Measurements from ENCODE around the gene TMEM43. TPM values are rescaled to one million over a fixed set of nuclear protein-coding genes. Genes with fewer than 3 reads are reported as not detected.

The TMEM43 gene
- total and polyA plus RNA-seq, 9 donors: 72.0 to 104 (median 87.3) TPM

DNA sequence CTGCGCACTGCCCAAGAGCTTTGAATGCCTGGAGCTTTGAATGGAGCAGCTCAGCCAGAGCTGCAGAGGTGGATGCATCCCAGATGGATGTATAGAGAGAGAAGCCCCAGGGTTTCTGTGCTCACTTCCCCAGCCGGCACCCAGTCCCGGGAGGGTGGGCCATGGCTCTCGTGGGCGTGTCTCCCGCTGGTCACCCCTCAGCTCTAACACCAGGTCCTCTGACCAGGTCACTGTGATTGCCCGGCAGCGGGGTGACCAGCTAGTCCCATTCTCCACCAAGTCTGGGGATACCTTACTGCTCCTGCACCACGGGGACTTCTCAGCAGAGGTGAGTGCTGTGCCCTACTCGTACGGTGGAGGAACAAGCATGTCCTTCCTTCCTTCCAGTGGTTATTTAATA, 10.7 kb downstream of the TMEM43 start:
- H3K9me3 ChIP-seq: no peaks in the 10 kb centered on the region
- H3K36me3 ChIP-seq: no peaks in the 10 kb centered on the region
- intact Hi-C loops (cut with DNase I): no loop called here
- TF ChIP-seq POLR2A (IDR thresholded peaks at IDR 0.05): no peak
- TF ChIP-seq, protein P1, sequence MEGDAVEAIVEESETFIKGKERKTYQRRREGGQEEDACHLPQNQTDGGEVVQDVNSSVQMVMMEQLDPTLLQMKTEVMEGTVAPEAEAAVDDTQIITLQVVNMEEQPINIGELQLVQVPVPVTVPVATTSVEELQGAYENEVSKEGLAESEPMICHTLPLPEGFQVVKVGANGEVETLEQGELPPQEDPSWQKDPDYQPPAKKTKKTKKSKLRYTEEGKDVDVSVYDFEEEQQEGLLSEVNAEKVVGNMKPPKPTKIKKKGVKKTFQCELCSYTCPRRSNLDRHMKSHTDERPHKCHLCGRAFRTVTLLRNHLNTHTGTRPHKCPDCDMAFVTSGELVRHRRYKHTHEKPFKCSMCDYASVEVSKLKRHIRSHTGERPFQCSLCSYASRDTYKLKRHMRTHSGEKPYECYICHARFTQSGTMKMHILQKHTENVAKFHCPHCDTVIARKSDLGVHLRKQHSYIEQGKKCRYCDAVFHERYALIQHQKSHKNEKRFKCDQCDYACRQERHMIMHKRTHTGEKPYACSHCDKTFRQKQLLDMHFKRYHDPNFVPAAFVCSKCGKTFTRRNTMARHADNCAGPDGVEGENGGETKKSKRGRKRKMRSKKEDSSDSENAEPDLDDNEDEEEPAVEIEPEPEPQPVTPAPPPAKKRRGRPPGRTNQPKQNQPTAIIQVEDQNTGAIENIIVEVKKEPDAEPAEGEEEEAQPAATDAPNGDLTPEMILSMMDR (IDR thresholded peaks at IDR 0.05): no peak
- TF ChIP-seq EP300 (IDR thresholded peaks at IDR 0.05): no peak
- WGBS, 3 donors: 84 to 93% (median 85%) methylated on average over 11 of the region's 11 CpGs
- no peak for DNase-seq
- no peaks in the 10 kb centered on the region for H3K27me3 ChIP-seq
- peaks cover 2% of the 10 kb centered on the region for H3K4me1 ChIP-seq (ENCODE audit: insufficient read depth)
- no peak overlapping the region for H3K4me3 ChIP-seq
- H3K27ac ChIP-seq: no peak overlapping the region

DNA sequence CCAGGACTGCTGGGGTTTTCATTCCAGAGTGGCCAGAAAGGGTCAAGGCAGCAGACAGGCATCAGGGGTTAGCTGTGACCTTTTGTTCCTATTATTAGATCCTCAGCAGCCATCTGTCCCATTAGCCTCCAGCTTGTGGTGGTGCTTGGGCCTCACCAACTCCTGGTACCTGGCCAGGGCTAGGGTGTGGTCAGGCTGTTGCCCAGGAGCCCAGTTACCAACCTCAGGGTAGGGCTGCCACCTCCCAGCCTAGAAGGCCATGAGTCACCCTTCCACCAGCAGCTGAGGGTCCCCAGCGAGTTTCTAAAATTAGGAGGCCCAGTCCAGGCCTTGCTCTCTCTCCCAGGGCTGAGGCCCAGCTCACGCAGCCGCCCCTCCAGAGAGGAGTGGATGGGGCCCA, 12.2 kb downstream of the TMEM43 start:
- Histone ChIP-seq H3K36me3 (no peaks in the 10 kb centered on the region), H3K4me1 (ENCODE audit: insufficient read depth) (peaks cover 2% of the 10 kb centered on the region), H3K4me3 (no peak overlapping the region), H3K27me3 (no peaks in the 10 kb centered on the region), H3K27ac (no peak overlapping the region), H3K9me3 (no peaks in the 10 kb centered on the region)
- TF ChIP-seq POLR2A (IDR thresholded peaks at IDR 0.05): no peak
- TF ChIP-seq, protein P1 (IDR thresholded peaks at IDR 0.05): no peak
- TF ChIP-seq EP300 (IDR thresholded peaks at IDR 0.05): no peak
- intact Hi-C loops (cut with DNase I): no loop called here
- 67 to 81% (median 77%) methylated on average over 3 of the region's 3 CpGs for WGBS, 3 donors
- no peak for DNase-seq

DNA sequence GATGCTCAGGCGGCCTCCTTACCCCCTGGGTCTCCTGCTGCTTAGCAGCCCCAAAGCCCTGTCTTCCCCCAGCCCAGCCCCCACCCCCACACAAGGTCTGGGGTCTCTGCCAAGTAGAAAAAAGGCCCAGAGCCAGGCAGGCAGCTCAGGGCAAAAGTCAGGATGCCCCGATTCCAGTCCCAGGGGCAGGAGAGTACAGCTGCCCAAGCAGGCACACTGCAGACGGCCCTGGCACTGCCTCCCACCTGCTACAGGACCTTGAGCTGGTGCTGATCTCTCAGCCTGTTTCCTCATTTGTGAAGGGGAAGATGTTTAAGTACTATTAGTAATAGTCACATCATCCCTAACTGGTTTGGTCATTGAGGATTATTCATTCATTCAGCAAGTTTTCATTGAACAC, 12.6 kb downstream of the TMEM43 start:
- H3K27me3 ChIP-seq: no peaks in the 10 kb centered on the region
- no peak for TF ChIP-seq POLR2A (IDR thresholded peaks at IDR 0.05)
- TF ChIP-seq, protein P1 (IDR thresholded peaks at IDR 0.05): no peak
- TF ChIP-seq EP300 (IDR thresholded peaks at IDR 0.05): no peak
- intact Hi-C loops (cut with DNase I): no loop called here
- no peak overlapping the region for H3K4me3 ChIP-seq
- H3K36me3 ChIP-seq: no peaks in the 10 kb centered on the region
- H3K27ac ChIP-seq: no peak overlapping the region
- DNase-seq: no peak
- no peaks in the 10 kb centered on the region for H3K9me3 ChIP-seq
- WGBS, 3 donors: 25 to 52% (median 39%) methylated on average over 3 of the region's 3 CpGs
- peaks cover 2% of the 10 kb centered on the region for H3K4me1 ChIP-seq (ENCODE audit: insufficient read depth)

DNA sequence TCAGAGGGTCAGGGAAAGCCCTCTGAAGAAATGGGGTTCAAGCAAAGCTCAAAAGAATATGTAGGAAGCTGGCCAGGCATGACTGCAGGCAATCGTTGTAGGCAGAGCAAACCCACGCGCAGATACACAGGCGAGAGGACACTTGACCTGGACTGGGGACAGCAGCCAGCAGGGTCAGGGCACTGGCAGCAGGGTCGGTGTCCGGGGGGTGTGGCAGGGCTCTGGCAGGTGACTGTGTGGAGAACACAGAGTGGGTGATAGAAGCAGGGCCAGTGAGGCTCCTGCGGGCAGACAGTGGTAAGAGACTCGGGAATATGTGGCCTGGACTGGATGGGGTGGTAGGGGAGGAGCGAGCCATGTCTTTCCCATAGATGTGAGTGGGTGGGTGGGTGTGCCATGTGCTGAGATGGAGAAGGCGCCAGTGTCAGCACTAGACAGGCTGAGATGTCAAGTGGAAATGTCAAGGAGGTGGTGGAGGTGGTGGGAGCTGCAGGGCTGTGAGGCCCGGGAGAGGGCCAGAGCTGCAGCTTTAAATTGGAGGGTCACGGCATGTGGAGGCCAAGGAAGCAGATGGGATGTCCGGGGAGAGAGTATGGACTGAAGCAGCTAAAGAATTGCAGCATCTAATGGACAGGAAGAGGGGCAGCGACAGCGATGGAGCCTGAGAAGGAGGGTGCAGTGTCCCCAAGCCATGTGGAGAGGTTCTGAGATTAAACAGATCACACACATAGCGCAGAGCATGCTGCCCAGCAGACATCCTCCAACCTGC, 13.4 kb downstream of the TMEM43 start:
- Histone ChIP-seq H3K9me3 (no peaks in the 10 kb centered on the region), H3K4me1 (ENCODE audit: insufficient read depth) (peaks cover 3% of the 10 kb centered on the region), H3K36me3 (no peaks in the 10 kb centered on the region), H3K27me3 (no peaks in the 10 kb centered on the region), H3K4me3 (no peak overlapping the region), H3K27ac (no peak overlapping the region)
- TF ChIP-seq POLR2A (IDR thresholded peaks at IDR 0.05) (no peak), EP300 (IDR thresholded peaks at IDR 0.05) (no peak)
- TF ChIP-seq, protein P1 (IDR thresholded peaks at IDR 0.05): no peak
- no peak for DNase-seq
- 81 to 83% (median 81%) methylated on average over 16 of the region's 16 CpGs for WGBS, 3 donors
- intact Hi-C loops (cut with DNase I): no loop called here
